ENCODE data around the gene ANKS1A. TPM values are rescaled to one million over a fixed set of nuclear protein-coding genes. Genes with fewer than 3 reads are reported as not detected.
A peak's percentile ranks its signal among the peaks of the same experiment; 100 is the strongest.

The ANKS1A gene
- total RNA-seq, 1 experiment from 2014 or later: 28.5 TPM

- peaks cover 15% of the 10 kb centered on the region for H4K20me1 ChIP-seq (ENCODE audit: insufficient read depth)
- BruUV-seq (replicated peaks): no TSS peak
- no peaks in the 10 kb centered on the region for H3K4me1 ChIP-seq (replicated peaks; ENCODE audit: insufficient read depth)
- no peak for TF ChIP-seq EZH2 (IDR thresholded peaks at IDR 0.05; ENCODE audit: low read depth)
- TF ChIP-seq CTCF (conservative IDR thresholded peaks at IDR 0.05): no peak
- no peak overlapping the region for H3K27ac ChIP-seq
- H3F3A ChIP-seq (ENCODE audit: insufficient read depth, low read depth): no peaks in the 10 kb centered on the region
- intact Hi-C loops (cut with micrococcal nuclease; ENCODE audit: unreplicated experiment): no loop called here
- H3K4me3 ChIP-seq: no peak overlapping the region
- no peaks in the 10 kb centered on the region for H3K27me3 ChIP-seq (ENCODE audit: insufficient read depth, low read depth)
- H3K9me3 ChIP-seq (ENCODE audit: insufficient read depth, low read depth): no peaks in the 10 kb centered on the region
- DNase-seq: no peak
- H3K36me3 ChIP-seq (ENCODE audit: low read depth): peaks cover 9% of the 10 kb centered on the region
- no peaks in the 10 kb centered on the region for H3K79me2 ChIP-seq (ENCODE audit: low read depth)
- no peak overlapping the region for H2AFZ ChIP-seq
- H3K4me2 ChIP-seq: no peak overlapping the region
- no peaks in the 10 kb centered on the region for H3K9me2 ChIP-seq (ENCODE audit: insufficient read depth)
- ChIA-PET POLR2A (ENCODE audit: unreplicated experiment) (no interaction called here), CTCF (interaction anchor here (0.7 kb wide), 1 partner anchor 506 kb away, joined by 3 read pairs; no protein-coding TSS in a partner anchor)
Measured at GRCh38 chr6:34985236-34985635, 96.2 kb downstream of the ANKS1A start.

GRCh38 chr6:34986845-34987246 is 97.8 kb downstream of the ANKS1A start:
- CTCF ChIA-PET: interaction anchor here (0.5 to 1.4 kb wide), 6 partner anchors 46 to 254 kb away, joined by 3 to 5 read pairs (median 4); no protein-coding TSS in a partner anchor

GRCh38 chr6:34987506-34987905 is 98.5 kb downstream of the ANKS1A start:
- Histone ChIP-seq H3K9me2 (ENCODE audit: insufficient read depth) (no peaks in the 10 kb centered on the region), H4K20me1 (ENCODE audit: insufficient read depth) (peaks cover 15% of the 10 kb centered on the region), H3F3A (ENCODE audit: insufficient read depth, low read depth) (no peaks in the 10 kb centered on the region), H3K27me3 (ENCODE audit: insufficient read depth, low read depth) (no peaks in the 10 kb centered on the region), H2AFZ (no peak overlapping the region), H3K79me2 (ENCODE audit: low read depth) (no peaks in the 10 kb centered on the region), H3K4me1 (replicated peaks; ENCODE audit: insufficient read depth) (no peaks in the 10 kb centered on the region), H3K4me2 (no peak overlapping the region), H3K9me3 (ENCODE audit: insufficient read depth, low read depth) (no peaks in the 10 kb centered on the region), H3K4me3 (no peak overlapping the region), H3K27ac (no peak overlapping the region), H3K36me3 (ENCODE audit: low read depth) (peaks cover 19% of the 10 kb centered on the region)
- no TSS peak for BruUV-seq (replicated peaks)
- no peak for DNase-seq
- ChIA-PET CTCF (interaction anchor here (0.6 to 1.3 kb wide), 4 partner anchors 97 to 431 kb away, joined by 3 to 5 read pairs (median 4); no protein-coding TSS in a partner anchor), POLR2A (ENCODE audit: unreplicated experiment) (no interaction called here)
- TF ChIP-seq CTCF (conservative IDR thresholded peaks at IDR 0.05): no peak
- intact Hi-C loops (cut with micrococcal nuclease; ENCODE audit: unreplicated experiment): loop anchor here (2.0 kb wide), 1 partner anchor 253 kb away; no protein-coding TSS in a partner anchor

More at GRCh38 chr6:34986845-34987246, 97.8 kb downstream of the ANKS1A start:
- no peaks in the 10 kb centered on the region for H3K27me3 ChIP-seq (ENCODE audit: insufficient read depth, low read depth)
- H3K9me2 ChIP-seq (ENCODE audit: insufficient read depth): no peaks in the 10 kb centered on the region
- H4K20me1 ChIP-seq (ENCODE audit: insufficient read depth): peaks cover 15% of the 10 kb centered on the region
- no TSS peak for BruUV-seq (replicated peaks)
- DNase-seq: peak; percentile 37 to 46
- intact Hi-C loops (cut with micrococcal nuclease; ENCODE audit: unreplicated experiment): loop anchor here (1.0 to 2.0 kb wide), 2 partner anchors 153 to 254 kb away; no protein-coding TSS in a partner anchor
- no peak overlapping the region for H3K4me3 ChIP-seq
- H3K36me3 ChIP-seq (ENCODE audit: low read depth): peaks cover 16% of the 10 kb centered on the region
- no peaks in the 10 kb centered on the region for H3F3A ChIP-seq (ENCODE audit: insufficient read depth, low read depth)
- H3K27ac ChIP-seq: no peak overlapping the region
- H3K4me2 ChIP-seq: no peak overlapping the region
- H3K4me1 ChIP-seq (replicated peaks; ENCODE audit: insufficient read depth): no peaks in the 10 kb centered on the region
- TF ChIP-seq CTCF (conservative IDR thresholded peaks at IDR 0.05): peak; percentile 92
- no peak for TF ChIP-seq EZH2 (IDR thresholded peaks at IDR 0.05; ENCODE audit: low read depth)
- no peaks in the 10 kb centered on the region for H3K79me2 ChIP-seq (ENCODE audit: low read depth)
- POLR2A ChIA-PET (ENCODE audit: unreplicated experiment): interaction anchor here (0.6 kb wide), 1 partner anchor 87 kb away, joined by 5 read pairs; no protein-coding TSS in a partner anchor
- no peak overlapping the region for H2AFZ ChIP-seq
- H3K9me3 ChIP-seq (ENCODE audit: insufficient read depth, low read depth): no peaks in the 10 kb centered on the region

Measured in PC-9 (cell line).